Astrocyte of the cerebellum (primary cell): ENCODE data around the gene FASTKD3.

ENCODE experiments used
- DNase-seq: peaks from one replicate; pipeline ENCODE4 v3.0.0-alpha.2; 2011; ENCODE audit warnings: low read depth
- H3K4me3 ChIP-seq: 2 replicates; pipeline ENCODE4 v1.5.1; 2011; ENCODE audit warnings: mild to moderate bottlenecking, low read depth, low read length, moderate library complexity
- CTCF ChIP-seq: IDR thresholded peaks from 2 replicates; pipeline ENCODE4 v1.5.1; 2012; ENCODE audit warnings: low read length, low read depth, moderate library complexity, mild to moderate bottlenecking; ENCODE audit errors: missing control alignments
- in situ Hi-C: cut with HindIII; loops from 2 replicates; pipeline ENCODE4 v1.10.0; 2017; ENCODE audit warnings: low sequenced_read_pairs

Gene FASTKD3

GRCh38 chr5:7907612-7908011 lies 38.8 kb upstream of the FASTKD3 start:
- DNase-seq, result no peak
- in situ Hi-C loops, result loop anchor here (25.0 kb wide), 1 partner anchor 1305 kb away; no protein-coding TSS in a partner anchor
- H3K4me3 ChIP-seq, result no peak overlapping the region
- no peak for TF ChIP-seq CTCF

GRCh38 chr5:7904170-7904569 lies 35.3 kb upstream of the FASTKD3 start:
- no peak for TF ChIP-seq CTCF
- in situ Hi-C loops, result loop anchor here (25.0 kb wide), 1 partner anchor 1308 kb away; no protein-coding TSS in a partner anchor
- no peak overlapping the region for H3K4me3 ChIP-seq
- DNase-seq, result peak; percentile 23

GRCh38 chr5:7902666-7903625 lies 34.1 kb upstream of the FASTKD3 start:
- in situ Hi-C loops, result loop anchor here (25.0 kb wide), 1 partner anchor 1309 kb away; no protein-coding TSS in a partner anchor
- no peak overlapping the region for H3K4me3 ChIP-seq
- TF ChIP-seq CTCF, result no peak

GRCh38 chr5:7902201-7902600 lies 33.4 kb upstream of the FASTKD3 start:
- no peak overlapping the region for H3K4me3 ChIP-seq
- DNase-seq, result no peak
- in situ Hi-C loops, result loop anchor here (25.0 kb wide), 1 partner anchor 1310 kb away; no protein-coding TSS in a partner anchor
- no peak for TF ChIP-seq CTCF

More at GRCh38 chr5:7902666-7903625, 34.1 kb upstream of the FASTKD3 start:
- no peak for DNase-seq

GRCh38 chr5:7897014-7897600 lies 28.3 kb upstream of the FASTKD3 start:
- no peak overlapping the region for H3K4me3 ChIP-seq
- DNase-seq, result peak; percentile 12
- peak; percentile 49 for TF ChIP-seq CTCF
- in situ Hi-C loops, result no loop called here

- no peak for TF ChIP-seq CTCF
- H3K4me3 ChIP-seq, result no peak overlapping the region
- in situ Hi-C loops, result no loop called here
- DNase-seq, result no peak
Observed at GRCh38 chr5:7894860-7895259, 26.0 kb upstream of the FASTKD3 start.
